ENCODE results near the gene KIF21B. TPM values are rescaled to one million over a fixed set of nuclear protein-coding genes. Genes with fewer than 3 reads are reported as not detected.

Gene KIF21B
- total and polyA plus RNA-seq, 2 of the 8 experiments (the other 6 are each of a cell fraction or from before 2014, with no cell fraction given) = 10.8 to 26.5 TPM

DNA sequence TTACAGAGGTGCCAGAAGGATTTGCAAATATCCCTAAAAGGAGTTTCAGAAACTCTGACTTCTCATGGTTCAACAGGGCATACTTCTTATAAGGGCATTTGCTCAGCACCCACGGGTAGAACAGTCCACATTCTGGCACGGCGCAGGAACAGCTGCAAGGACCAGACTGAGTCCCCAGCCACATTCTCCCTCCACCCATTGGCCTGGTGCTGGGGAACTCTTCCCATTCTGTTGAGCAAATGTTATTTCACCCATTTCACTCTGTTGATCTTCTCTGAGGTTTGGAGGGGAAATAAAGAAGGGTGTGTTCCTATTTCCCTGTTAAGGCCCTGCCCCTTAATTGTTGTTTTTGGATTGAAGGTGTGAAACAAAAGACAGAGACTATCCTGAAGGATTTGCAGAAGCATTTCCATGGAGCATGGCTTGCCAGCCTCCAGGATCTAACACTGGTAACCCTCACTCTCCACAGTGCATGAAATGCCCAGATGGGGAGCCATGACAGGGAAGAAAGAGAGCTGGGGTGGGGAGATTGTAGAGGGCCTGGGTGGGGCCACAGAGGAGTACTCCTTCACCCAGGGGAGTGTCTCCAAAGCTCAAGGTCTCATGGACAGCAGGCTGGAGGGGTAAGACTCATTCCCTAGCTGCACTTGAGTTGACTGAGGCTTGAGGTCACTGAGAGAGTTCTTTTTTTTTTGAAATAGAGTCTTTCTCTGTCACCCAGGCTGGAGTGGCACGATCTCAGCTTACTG lies 93.8 kb downstream of the KIF21B start:
- Histone ChIP-seq H3K79me1 (ENCODE audit: low read depth, low read length) (no peaks in the 10 kb centered on the region), H3K27me3 (replicated peaks in 1 of 4; ENCODE audit: control insufficient read depth in 3 of 4, extremely low read depth in 1 of 4, insufficient read depth in 3 of 4, low read length in 3 of 4) (no peaks in the 10 kb centered on the region), H2AFZ (ENCODE audit: low read length) (no peak overlapping the region), H3K79me2 (ENCODE audit: control insufficient read depth in 1 of 2, insufficient read depth in 2 of 2, low read length in 2 of 2) (no peaks in the 10 kb centered on the region), H3K4me1 (replicated peaks in 1 of 4; ENCODE audit: control insufficient read depth in 3 of 4, insufficient read depth in 4 of 4, low read length in 3 of 4) (no peaks in the 10 kb centered on the region), H3K4ac (replicated peaks; ENCODE audit: insufficient read length, low read depth, low read length) (no peak overlapping the region), H2BK5ac (ENCODE audit: low read depth, low read length) (no peak overlapping the region), H3K9me3 (ENCODE audit: insufficient read depth in 2 of 2, low read depth in 1 of 2, low read length in 1 of 2) (no peaks in the 10 kb centered on the region), H3K27ac (ENCODE audit: low read depth, low read length) (no peak overlapping the region), H3K36me3 (ENCODE audit: control insufficient read depth in 2 of 4, insufficient read depth in 4 of 4, low read length in 3 of 4) (no peaks in the 10 kb centered on the region), H3K23ac (ENCODE audit: insufficient read length) (no peak overlapping the region), H3K9ac (replicated peaks in 1 of 4; ENCODE audit: extremely low read depth in 1 of 4, low read depth in 3 of 4, low read length in 3 of 4) (no peak overlapping the region), H3K4me2 (ENCODE audit: insufficient read depth in 1 of 2, low read depth in 2 of 2, low read length in 2 of 2) (no peak overlapping the region), H3K14ac (ENCODE audit: insufficient read length) (no peak overlapping the region), H2AK5ac (ENCODE audit: low read depth, low read length) (no peak overlapping the region), H4K91ac (replicated peaks; ENCODE audit: insufficient read length, low read length) (no peak overlapping the region), H2BK12ac (ENCODE audit: low read depth, low read length) (no peak overlapping the region), H4K5ac (ENCODE audit: insufficient read length, low read depth, low read length) (no peak overlapping the region), H4K8ac (ENCODE audit: extremely low read depth, insufficient read depth, low read length) (no peak overlapping the region), H3K18ac (ENCODE audit: extremely low read depth, low read length) (no peak overlapping the region), H3K4me3 (ENCODE audit: extremely low read depth in 1 of 4, insufficient read depth in 2 of 4, low read depth in 3 of 4, low read length in 4 of 4) (no peak overlapping the region), H2BK120ac (replicated peaks; ENCODE audit: low read depth, low read length) (no peak overlapping the region), H4K20me1 (replicated peaks in 1 of 2; ENCODE audit: control insufficient read depth in 1 of 2, insufficient read depth in 2 of 2, low read length in 2 of 2) (no peaks in the 10 kb centered on the region), H3K23me2 (ENCODE audit: low read depth, low read length) (no peaks in the 10 kb centered on the region), H3K56ac (replicated peaks; ENCODE audit: insufficient read length, low read depth, low read length) (no peak overlapping the region), H2BK20ac (ENCODE audit: low read length) (no peak overlapping the region), H2BK15ac (ENCODE audit: low read length) (no peak overlapping the region)
- POLR2A ChIA-PET (ENCODE audit: partially characterized antibody) = interaction anchor here (0.7 kb wide), 1 partner anchor 12 kb away, joined by 3 read pairs; no protein-coding TSS in a partner anchor
- CTCF ChIA-PET (ENCODE audit: partially characterized antibody) = interaction anchor here (0.6 kb wide), 2 partner anchors 96 to 261 kb away, joined by 3 read pairs; no protein-coding TSS in a partner anchor
- FAIRE-seq = no peak
- DNase-seq (ENCODE audit: low read depth in 1 of 2, low spot score in 2 of 2) = no peak
- whole genome bisulfite sequencing, 2 experiments (ENCODE audit: extremely low coverage in 1 of 2, insufficient coverage in 1 of 2, insufficient read length in 1 of 2, insufficient replicate concordance in 2 of 2, low coverage in 1 of 2, low lambda C conversion rate in 2 of 2, missing lambda C conversion rate in 1 of 2) = 94% methylated on average over 4 of the region's 4 CpGs; no CpG with 5 or more reads in 1 of the 2 experiments
- TF ChIP-seq SIRT6 (IDR thresholded peaks at IDR 0.05; ENCODE audit: low read length) = no peak
- TF ChIP-seq POLR2A (IDR thresholded peaks at IDR 0.05; ENCODE audit: control extremely low read depth in 1 of 2, low read depth in 2 of 2, low read length in 2 of 2) = no peak
- no peak for TF ChIP-seq CTBP2 (IDR thresholded peaks at IDR 0.05; ENCODE audit: borderline replicate concordance, insufficient read depth, insufficient read length, low read length)
- TF ChIP-seq FOSL1 (IDR thresholded peaks at IDR 0.05; ENCODE audit: insufficient read depth, low read depth, low read length) = no peak
- TF ChIP-seq CHD2 (IDR thresholded peaks at IDR 0.05; ENCODE audit: low read length) = no peak
- no peak for TF ChIP-seq MAX (IDR thresholded peaks at IDR 0.05)
- TF ChIP-seq RBBP5 (IDR thresholded peaks at IDR 0.05; ENCODE audit: borderline replicate concordance, low read depth, low read length) = no peak
- no peak for TF ChIP-seq SIX5 (IDR thresholded peaks at IDR 0.05; ENCODE audit: low read depth, low read length)
- TF ChIP-seq, protein P1, sequence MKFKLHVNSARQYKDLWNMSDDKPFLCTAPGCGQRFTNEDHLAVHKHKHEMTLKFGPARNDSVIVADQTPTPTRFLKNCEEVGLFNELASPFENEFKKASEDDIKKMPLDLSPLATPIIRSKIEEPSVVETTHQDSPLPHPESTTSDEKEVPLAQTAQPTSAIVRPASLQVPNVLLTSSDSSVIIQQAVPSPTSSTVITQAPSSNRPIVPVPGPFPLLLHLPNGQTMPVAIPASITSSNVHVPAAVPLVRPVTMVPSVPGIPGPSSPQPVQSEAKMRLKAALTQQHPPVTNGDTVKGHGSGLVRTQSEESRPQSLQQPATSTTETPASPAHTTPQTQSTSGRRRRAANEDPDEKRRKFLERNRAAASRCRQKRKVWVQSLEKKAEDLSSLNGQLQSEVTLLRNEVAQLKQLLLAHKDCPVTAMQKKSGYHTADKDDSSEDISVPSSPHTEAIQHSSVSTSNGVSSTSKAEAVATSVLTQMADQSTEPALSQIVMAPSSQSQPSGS (IDR thresholded peaks at IDR 0.05; ENCODE audit: low read length) = no peak
- no peak for TF ChIP-seq CEBPB (IDR thresholded peaks at IDR 0.05; ENCODE audit: low read depth, low read length)
- TF ChIP-seq TCF12 (IDR thresholded peaks at IDR 0.05; ENCODE audit: low read depth, low read length) = no peak
- TF ChIP-seq TBP (IDR thresholded peaks at IDR 0.05; ENCODE audit: low read depth, low read length) = no peak
